Measurements from ENCODE around the gene STKLD1.

Gene STKLD1

GRCh38 chr9:133415170-133415569 lies 39.0 kb downstream of the STKLD1 start:
- no peak overlapping the region for H3K4me3 ChIP-seq (ENCODE audit: low read depth in 1 of 2, low read length in 1 of 2)
- TF ChIP-seq CTCF (IDR thresholded peaks at IDR 0.05), result no peak
- H3K9me3 ChIP-seq, result no peaks in the 10 kb centered on the region
- no peaks in the 10 kb centered on the region for H3K27me3 ChIP-seq
- H3K27ac ChIP-seq, result no peak overlapping the region
- peaks cover 43% of the 10 kb centered on the region for H3K36me3 ChIP-seq
- peaks cover 16 to 19% of the 10 kb centered on the region in 2 experiments for H3K4me1 ChIP-seq (ENCODE audit: control insufficient read depth in 1 of 2, insufficient read depth in 1 of 2, low read depth in 1 of 2, low read length in 1 of 2)

GRCh38 chr9:133417541-133418461 lies 41.6 kb downstream of the STKLD1 start, which contains the start of gene REXO4:
REXO4 (minus strand) TSS chr9:133418010; CDS start chr9:133417844, 166 bp downstream.
- no peak for TF ChIP-seq CTCF (IDR thresholded peaks at IDR 0.05)
- Histone ChIP-seq H3K36me3 (peaks cover 16% of the 10 kb centered on the region), H3K4me3 (ENCODE audit: low read depth in 1 of 2, low read length in 1 of 2) (peak within 1 kb of the TSS; percentile 81 to 82), H3K27me3 (no peaks in the 10 kb centered on the region), H3K9me3 (no peaks in the 10 kb centered on the region), H3K27ac (peak within 1 kb of the TSS; percentile 58), H3K4me1 (ENCODE audit: control insufficient read depth in 1 of 2, insufficient read depth in 1 of 2, low read depth in 1 of 2, low read length in 1 of 2) (peaks cover 16 to 19% of the 10 kb centered on the region in 2 experiments)

GRCh38 chr9:133419005-133419404 lies 42.8 kb downstream of the STKLD1 start:
- H3K4me1 ChIP-seq (ENCODE audit: control insufficient read depth in 1 of 2, insufficient read depth in 1 of 2, low read depth in 1 of 2, low read length in 1 of 2), result peaks cover 16 to 19% of the 10 kb centered on the region in 2 experiments
- H3K36me3 ChIP-seq, result peaks cover 6% of the 10 kb centered on the region
- no peak overlapping the region for H3K4me3 ChIP-seq (ENCODE audit: low read depth in 1 of 2, low read length in 1 of 2)
- no peaks in the 10 kb centered on the region for H3K27me3 ChIP-seq
- no peak overlapping the region for H3K27ac ChIP-seq
- TF ChIP-seq CTCF (IDR thresholded peaks at IDR 0.05), result no peak
- no peaks in the 10 kb centered on the region for H3K9me3 ChIP-seq

GRCh38 chr9:133420392-133420827 lies 44.2 kb downstream of the STKLD1 start:
- Histone ChIP-seq H3K27ac (no peak overlapping the region), H3K36me3 (no peaks in the 10 kb centered on the region), H3K4me1 (ENCODE audit: control insufficient read depth in 1 of 2, insufficient read depth in 1 of 2, low read depth in 1 of 2, low read length in 1 of 2) (peaks cover 16 to 19% of the 10 kb centered on the region in 2 experiments), H3K9me3 (no peaks in the 10 kb centered on the region), H3K27me3 (peaks cover 7% of the 10 kb centered on the region), H3K4me3 (ENCODE audit: low read depth in 1 of 2, low read length in 1 of 2) (no peak overlapping the region)
- no peak for TF ChIP-seq CTCF (IDR thresholded peaks at IDR 0.05)

- Histone ChIP-seq H3K4me3 (ENCODE audit: low read depth in 1 of 2, low read length in 1 of 2) (no peak within 1 kb of the TSS), H3K27ac (no peak within 1 kb of the TSS)
- TF ChIP-seq CTCF (IDR thresholded peaks at IDR 0.05), result no peak
Measured at GRCh38 chr9:133421615-133422542, 45.7 kb downstream of the STKLD1 start, which contains the start of gene ADAMTS13. ADAMTS13 (plus strand) TSS chr9:133422367; CDS start chr9:133422444, 77 bp downstream.

More at GRCh38 chr9:133421615-133422542, 45.7 kb downstream of the STKLD1 start, which contains the start of gene ADAMTS13:
- peaks cover 22% of the 10 kb centered on the region for H3K27me3 ChIP-seq
- H3K36me3 ChIP-seq, result no peaks in the 10 kb centered on the region
- no peaks in the 10 kb centered on the region for H3K9me3 ChIP-seq
- peaks cover 12 to 13% of the 10 kb centered on the region in 2 experiments for H3K4me1 ChIP-seq (ENCODE audit: control insufficient read depth in 1 of 2, insufficient read depth in 1 of 2, low read depth in 1 of 2, low read length in 1 of 2)

Measured in neutrophil (primary cell).